Stimulated activated CD8-positive, alpha-beta memory T cell treated with anti-CD3 and anti-CD28 coated beads, Interleukin-15, amount 100 ng/mL, for 24 hours (primary cell): ENCODE results near the gene CPA5.

Experiments used
- DNase-seq: peaks from one replicate; pipeline ENCODE4 v3.0.0-alpha.2; 2020; ENCODE audit warnings: low read depth

The CPA5 gene

GRCh38 chr7:130332259-130333053 is 12.2 kb upstream of the CPA5 start:
- no peak for DNase-seq

- DNase-seq, result no peak
Observed at GRCh38 chr7:130333832-130334231, 10.8 kb upstream of the CPA5 start.

GRCh38 chr7:130334274-130334673 is 10.3 kb upstream of the CPA5 start:
- no peak for DNase-seq

GRCh38 chr7:130337410-130337971 is 7.1 kb upstream of the CPA5 start:
- DNase-seq, result no peak

- no peak for DNase-seq
Observed at GRCh38 chr7:130338233-130338632, 6.4 kb upstream of the CPA5 start.

- no peak for DNase-seq
Observed at GRCh38 chr7:130341882-130342281, 2.7 kb upstream of the CPA5 start.

GRCh38 chr7:130342701-130343380 is 1.8 kb upstream of the CPA5 start:
- DNase-seq, result no peak

- no peak for DNase-seq
Observed at GRCh38 chr7:130345136-130345535, 520 bp downstream of the CPA5 start.

GRCh38 chr7:130345725-130346124 is 1.1 kb downstream of the CPA5 start:
- DNase-seq, result no peak

GRCh38 chr7:130346177-130346905 is 1.7 kb downstream of the CPA5 start:
- DNase-seq, result no peak

- no peak for DNase-seq
Observed at GRCh38 chr7:130346941-130347340, 2.3 kb downstream of the CPA5 start.

GRCh38 chr7:130349911-130350782 is 5.5 kb downstream of the CPA5 start:
- DNase-seq, result no peak

GRCh38 chr7:130350945-130351790 is 6.6 kb downstream of the CPA5 start:
- DNase-seq, result no peak

- no peak for DNase-seq
Observed at GRCh38 chr7:130351791-130352090, 7.1 kb downstream of the CPA5 start.

- DNase-seq, result no peak
Observed at GRCh38 chr7:130352194-130353074, 7.8 kb downstream of the CPA5 start.

GRCh38 chr7:130353196-130353595 is 8.6 kb downstream of the CPA5 start:
- no peak for DNase-seq

GRCh38 chr7:130356121-130356875 is 11.7 kb downstream of the CPA5 start:
- DNase-seq, result no peak

GRCh38 chr7:130356876-130357611 is 12.4 kb downstream of the CPA5 start:
- no peak for DNase-seq
